Measurements from ENCODE around the gene PADI1. TPM values are rescaled to one million over a fixed set of nuclear protein-coding genes. Genes with fewer than 3 reads are reported as not detected.

PADI1 gene
- total and polyA plus RNA-seq, 10 donors: 0.03 to 0.76 (median 0.31) TPM; not detected in 4

- no peak overlapping the region for H3K4me3 ChIP-seq
- H3K27me3 ChIP-seq (replicated peaks in 1 of 7): no peaks in the 10 kb centered on the region
- no peak for DNase-seq
- intact Hi-C loops (cut with DNase I; ENCODE audit: low total_unique reads): no loop called here
- peaks cover 0 to 16% (median 10%) of the 10 kb centered on the region in 8 donors for H3K9me3 ChIP-seq
- no peaks in the 10 kb centered on the region for H3K36me3 ChIP-seq
- 71 to 85% (median 76%) methylated on average over 13 of the region's 13 CpGs for WGBS, 5 donors
- no peaks in the 10 kb centered on the region for H3K4me1 ChIP-seq
- H3K27ac ChIP-seq: peak overlapping the region in 2 of 8 donors; percentile 17 to 50
- TF ChIP-seq POLR2A (IDR thresholded peaks at IDR 0.05) (no peak), POLR2AphosphoS5 (IDR thresholded peaks at IDR 0.05) (no peak), CTCF (IDR thresholded peaks at IDR 0.05 in 8 of 11, conservative IDR thresholded peaks at IDR 0.05 in 3 of 11) (no peak)
Observed at GRCh38 chr1:17192394-17193221, 12.3 kb upstream of the PADI1 start.

GRCh38 chr1:17193222-17194132 is 11.5 kb upstream of the PADI1 start:
- Histone ChIP-seq H3K27me3 (replicated peaks in 1 of 7) (peaks cover 0 to 3% (median 0%) of the 10 kb centered on the region in 7 donors), H3K9me3 (peaks cover 0 to 9% (median 6%) of the 10 kb centered on the region in 8 donors), H3K27ac (no peak overlapping the region), H3K4me3 (no peak overlapping the region), H3K4me1 (no peaks in the 10 kb centered on the region), H3K36me3 (no peaks in the 10 kb centered on the region)
- TF ChIP-seq POLR2AphosphoS5 (IDR thresholded peaks at IDR 0.05) (no peak), POLR2A (IDR thresholded peaks at IDR 0.05) (no peak), CTCF (IDR thresholded peaks at IDR 0.05 in 8 of 11, conservative IDR thresholded peaks at IDR 0.05 in 3 of 11) (no peak)
- 76 to 89% (median 80%) methylated on average over 14 to 17 of the region's 17 CpGs for WGBS, 5 donors
- intact Hi-C loops (cut with DNase I; ENCODE audit: low total_unique reads): no loop called here
- no peak for DNase-seq

GRCh38 chr1:17194133-17194475 is 10.8 kb upstream of the PADI1 start:
- 49 to 89% (median 73%) methylated on average over 3 of the region's 3 CpGs for WGBS, 5 donors
- Histone ChIP-seq H3K4me3 (no peak overlapping the region), H3K4me1 (no peaks in the 10 kb centered on the region), H3K9me3 (peaks cover 0 to 3% (median under 1%) of the 10 kb centered on the region in 8 donors), H3K36me3 (no peaks in the 10 kb centered on the region), H3K27me3 (replicated peaks in 1 of 7) (peaks cover 0 to 9% (median 0%) of the 10 kb centered on the region in 7 donors), H3K27ac (no peak overlapping the region)
- no peak for TF ChIP-seq POLR2A (IDR thresholded peaks at IDR 0.05)
- TF ChIP-seq POLR2AphosphoS5 (IDR thresholded peaks at IDR 0.05): no peak
- TF ChIP-seq CTCF (IDR thresholded peaks at IDR 0.05 in 8 of 11, conservative IDR thresholded peaks at IDR 0.05 in 3 of 11): no peak
- DNase-seq: no peak
- intact Hi-C loops (cut with DNase I; ENCODE audit: low total_unique reads): no loop called here

Data from spleen (tissue), 11 donors.